ENCODE results near the gene VSTM2L. TPM values are rescaled to one million over a fixed set of nuclear protein-coding genes. Genes with fewer than 3 reads are reported as not detected.

The VSTM2L gene
- total RNA-seq, 2 donors from 2014 or later, result 31.3 to 69.5 TPM

- Histone ChIP-seq H3K27ac (no peak overlapping the region), H3K36me3 (no peaks in the 10 kb centered on the region), H3K4me1 (replicated peaks) (no peaks in the 10 kb centered on the region), H3K9me3 (no peaks in the 10 kb centered on the region), H3K27me3 (replicated peaks; ENCODE audit: insufficient read depth) (no peaks in the 10 kb centered on the region), H3K4me3 (no peak overlapping the region)
- TF ChIP-seq CTCF (IDR thresholded peaks at IDR 0.05) (no peak), POLR2A (IDR thresholded peaks at IDR 0.05) (no peak), POLR2AphosphoS5 (IDR thresholded peaks at IDR 0.05) (no peak)
- no peak for DNase-seq (ENCODE audit: low spot score)
- 79% methylated on average over 6 of the region's 6 CpGs for WGBS
- intact Hi-C loops (cut with DNase I), result no loop called here
Observed at GRCh38 chr20:37918035-37918434, 15.1 kb downstream of the VSTM2L start.

- DNase-seq (ENCODE audit: low spot score), result no peak
- no peaks in the 10 kb centered on the region for H3K9me3 ChIP-seq
- 40% methylated on average over 5 of the region's 5 CpGs for WGBS
Observed at GRCh38 chr20:37919389-37920040, 16.6 kb downstream of the VSTM2L start.

GRCh38 chr20:37920270-37920669 lies 17.3 kb downstream of the VSTM2L start:
- WGBS, result 13% methylated on average over 5 of the region's 6 CpGs
- H3K9me3 ChIP-seq, result no peaks in the 10 kb centered on the region
- no peaks in the 10 kb centered on the region for H3K27me3 ChIP-seq (replicated peaks; ENCODE audit: insufficient read depth)
- no peaks in the 10 kb centered on the region for H3K36me3 ChIP-seq
- TF ChIP-seq CTCF (IDR thresholded peaks at IDR 0.05) (no peak), POLR2AphosphoS5 (IDR thresholded peaks at IDR 0.05) (no peak), POLR2A (IDR thresholded peaks at IDR 0.05) (no peak)
- no peak overlapping the region for H3K4me3 ChIP-seq
- H3K27ac ChIP-seq, result no peak overlapping the region
- H3K4me1 ChIP-seq (replicated peaks), result no peaks in the 10 kb centered on the region
- DNase-seq (ENCODE audit: low spot score), result no peak
- intact Hi-C loops (cut with DNase I), result no loop called here

More at GRCh38 chr20:37919389-37920040, 16.6 kb downstream of the VSTM2L start:
- H3K4me3 ChIP-seq, result no peak overlapping the region
- TF ChIP-seq POLR2AphosphoS5 (IDR thresholded peaks at IDR 0.05), result no peak
- no peaks in the 10 kb centered on the region for H3K4me1 ChIP-seq (replicated peaks)
- intact Hi-C loops (cut with DNase I), result no loop called here
- no peaks in the 10 kb centered on the region for H3K27me3 ChIP-seq (replicated peaks; ENCODE audit: insufficient read depth)
- no peak overlapping the region for H3K27ac ChIP-seq
- no peaks in the 10 kb centered on the region for H3K36me3 ChIP-seq

- no peak for TF ChIP-seq POLR2A (IDR thresholded peaks at IDR 0.05)
- TF ChIP-seq POLR2AphosphoS5 (IDR thresholded peaks at IDR 0.05), result no peak
- no peak for TF ChIP-seq CTCF (IDR thresholded peaks at IDR 0.05)
- H3K27ac ChIP-seq, result no peak overlapping the region
- H3K4me3 ChIP-seq, result no peak overlapping the region
- H3K36me3 ChIP-seq, result no peaks in the 10 kb centered on the region
- WGBS, result 75% methylated on average over 1 of the region's 1 CpG
- no peaks in the 10 kb centered on the region for H3K27me3 ChIP-seq (replicated peaks; ENCODE audit: insufficient read depth)
- H3K9me3 ChIP-seq, result no peaks in the 10 kb centered on the region
- DNase-seq (ENCODE audit: low spot score), result no peak
- H3K4me1 ChIP-seq (replicated peaks), result no peaks in the 10 kb centered on the region
- intact Hi-C loops (cut with DNase I), result no loop called here
Observed at GRCh38 chr20:37920679-37921322, 17.9 kb downstream of the VSTM2L start.

GRCh38 chr20:37921341-37921929 lies 18.5 kb downstream of the VSTM2L start:
- Histone ChIP-seq H3K4me3 (no peak overlapping the region), H3K9me3 (no peaks in the 10 kb centered on the region), H3K4me1 (replicated peaks) (no peaks in the 10 kb centered on the region), H3K36me3 (no peaks in the 10 kb centered on the region), H3K27ac (no peak overlapping the region), H3K27me3 (replicated peaks; ENCODE audit: insufficient read depth) (no peaks in the 10 kb centered on the region)
- 95% methylated on average over 6 of the region's 6 CpGs for WGBS
- no peak for DNase-seq (ENCODE audit: low spot score)
- intact Hi-C loops (cut with DNase I), result no loop called here
- TF ChIP-seq CTCF (IDR thresholded peaks at IDR 0.05) (no peak), POLR2AphosphoS5 (IDR thresholded peaks at IDR 0.05) (no peak), POLR2A (IDR thresholded peaks at IDR 0.05) (no peak)
